Immature natural killer cell (primary cell): ENCODE data around the gene TPPP3. TPM values are rescaled to one million over a fixed set of nuclear protein-coding genes. Genes with fewer than 3 reads are reported as not detected.

ENCODE experiments used
- DNase-seq, 3 donors: peaks; one replicate each; pipeline ENCODE4 v3.0.0; 2022; ENCODE audit warnings: mixed read lengths in 1 of 3
- H3K27ac Mint-ChIP-seq, 6 donors: one replicate each; pipeline ENCODE4 v1.8.0; 2020; ENCODE audit warnings: mixed read lengths in 6 of 6, mild to moderate bottlenecking in 5 of 6, inconsistent platforms in 4 of 6, moderate library complexity in 3 of 6
- H3K27me3 Mint-ChIP-seq, 3 donors: one replicate each; pipeline ENCODE4 v1.8.0; 2020 to 2021; ENCODE audit warnings: low read depth in 3 of 3, mild to moderate bottlenecking in 3 of 3, mixed read lengths in 3 of 3, moderate library complexity in 3 of 3, inconsistent platforms in 1 of 3
- H3K36me3 Mint-ChIP-seq, 3 donors: one replicate each; pipeline ENCODE4 v1.8.0; 2020; ENCODE audit warnings: mixed read lengths in 3 of 3, inconsistent platforms in 2 of 3, mild to moderate bottlenecking in 2 of 3
- H3K4me1 Mint-ChIP-seq, 2 donors: one replicate each; pipeline ENCODE4 v1.8.0; 2020; ENCODE audit warnings: inconsistent platforms in 2 of 2, mild to moderate bottlenecking in 2 of 2, mixed read lengths in 2 of 2, moderate library complexity in 1 of 2
- H3K4me3 Mint-ChIP-seq, 5 donors: one replicate each; pipeline ENCODE4 v1.8.0; 2020; ENCODE audit warnings: mild to moderate bottlenecking in 5 of 5, mixed read lengths in 5 of 5, inconsistent platforms in 3 of 5, moderate library complexity in 3 of 5
- H3K9me3 Mint-ChIP-seq, 6 donors: one replicate each; pipeline ENCODE4 v1.8.0; 2020; ENCODE audit warnings: mild to moderate bottlenecking in 6 of 6, mixed read lengths in 6 of 6, inconsistent platforms in 4 of 6, moderate library complexity in 3 of 6
- polyA plus RNA-seq, 3 donors: library from polyadenylated mRNA; unstranded; fragments of 300-500 nt; fragmentation: Illumina TruSeq; gene quantifications; one replicate each; pipeline ENCODE4 v1.2.3, GENCODE V29; 2021

Gene TPPP3
- polyA plus RNA-seq, 3 donors from 2014 or later, result 0.22 to 0.78 TPM; not detected in 1

DNA sequence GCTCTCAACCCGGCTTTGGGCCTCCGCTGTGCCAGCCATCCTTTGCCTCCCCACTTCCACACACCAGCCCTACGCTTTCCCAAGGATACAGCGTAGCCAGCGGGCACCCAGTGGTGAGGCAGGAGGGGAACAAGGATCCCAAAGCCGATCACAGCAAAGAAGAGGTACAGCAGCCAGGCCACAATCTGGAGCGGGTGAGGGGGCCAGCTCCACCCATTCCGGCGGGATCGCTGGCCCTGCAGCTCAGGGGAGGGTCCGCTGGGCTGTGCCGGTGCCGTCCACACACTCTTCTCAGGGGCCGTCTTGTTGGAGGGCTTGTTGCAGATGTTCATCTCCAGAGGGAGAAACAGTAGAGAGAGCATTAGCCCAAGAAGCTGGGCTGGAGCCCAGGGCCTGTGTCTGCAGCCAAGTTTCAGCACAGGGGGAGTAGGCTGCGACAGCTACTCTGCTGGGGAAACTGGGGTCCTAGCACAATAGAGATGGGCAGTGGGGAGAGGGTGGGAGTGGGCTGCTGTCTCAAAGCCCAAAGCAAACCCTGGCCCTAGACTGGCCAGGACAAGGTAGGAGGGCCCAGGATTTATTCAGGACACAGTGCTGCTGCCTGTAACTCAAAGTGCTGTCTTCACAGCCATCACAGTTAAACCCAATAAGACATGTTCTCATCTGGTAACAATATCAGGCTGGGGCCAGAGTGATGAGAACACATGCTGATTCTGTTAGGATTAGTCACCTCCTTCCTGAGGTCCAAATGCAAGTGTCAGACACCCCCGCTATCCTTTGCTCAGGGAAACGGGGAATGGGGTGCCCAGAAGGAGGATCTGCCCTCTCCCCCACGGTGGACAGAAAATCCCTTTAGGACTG, 13.0 kb upstream of the TPPP3 start:
- H3K4me1 Mint-ChIP-seq, result no peaks in the 10 kb centered on the region
- peaks cover 2 to 3% (median 2%) of the 10 kb centered on the region in 3 donors for H3K27me3 Mint-ChIP-seq
- no peak for DNase-seq
- peak overlapping the region in 1 of 6 donors; percentile 19 for H3K27ac Mint-ChIP-seq
- no peaks in the 10 kb centered on the region for H3K36me3 Mint-ChIP-seq
- no peaks in the 10 kb centered on the region for H3K9me3 Mint-ChIP-seq
- H3K4me3 Mint-ChIP-seq, result no peak overlapping the region

DNA sequence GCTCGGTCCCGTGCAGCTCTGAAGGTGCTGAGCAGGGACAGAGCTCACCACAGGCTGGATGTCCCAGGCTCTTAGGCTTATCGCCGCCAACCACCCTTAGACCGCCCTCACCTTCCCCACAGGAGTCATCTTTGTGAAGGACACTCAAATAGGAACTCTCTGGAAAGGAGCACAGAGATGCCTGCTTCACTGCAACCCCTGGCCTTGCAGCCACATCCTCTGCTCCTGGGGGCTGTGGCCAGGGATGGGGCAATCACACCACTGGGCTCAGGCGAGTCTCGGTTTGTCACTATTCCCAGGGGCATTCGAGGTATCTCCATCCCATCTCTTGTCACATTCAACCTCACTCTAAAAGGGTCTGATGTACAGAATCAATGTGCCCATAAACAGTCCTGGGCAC, 12.0 kb upstream of the TPPP3 start:
- no peak overlapping the region for H3K27ac Mint-ChIP-seq

DNA sequence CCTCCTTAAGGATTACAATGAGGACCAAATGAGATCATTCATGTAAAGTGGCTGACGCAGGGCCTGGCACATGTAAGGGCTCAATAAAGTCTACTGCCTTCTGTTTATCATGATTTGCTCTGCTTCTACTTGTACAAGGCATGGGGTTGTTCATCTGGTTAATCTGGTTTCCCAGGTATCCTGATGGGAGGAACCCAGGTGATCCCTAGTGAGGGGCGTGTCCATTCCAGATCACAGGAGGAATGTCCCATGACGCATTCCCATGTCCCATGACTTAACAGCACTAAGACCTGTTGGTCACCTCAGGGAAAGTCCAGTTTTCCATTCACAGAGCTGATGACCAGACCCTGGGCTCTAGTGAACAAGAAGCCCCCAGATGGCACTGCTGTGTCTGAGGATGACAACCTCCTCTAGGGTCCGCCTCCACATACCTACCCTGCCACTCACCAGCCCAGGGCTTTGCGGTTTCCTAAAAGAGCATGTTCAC, 11.5 kb upstream of the TPPP3 start:
- H3K36me3 Mint-ChIP-seq, result no peaks in the 10 kb centered on the region
- no peak overlapping the region for H3K27ac Mint-ChIP-seq
- DNase-seq, result no peak
- H3K4me1 Mint-ChIP-seq, result no peaks in the 10 kb centered on the region
- H3K4me3 Mint-ChIP-seq, result no peak overlapping the region
- peaks cover 2 to 3% (median 2%) of the 10 kb centered on the region in 3 donors for H3K27me3 Mint-ChIP-seq
- H3K9me3 Mint-ChIP-seq, result no peaks in the 10 kb centered on the region

More for the DNA sequence above, 12.0 kb upstream of the TPPP3 start:
- Mint-ChIP-seq H3K36me3 (no peaks in the 10 kb centered on the region), H3K9me3 (no peaks in the 10 kb centered on the region), H3K4me3 (no peak overlapping the region), H3K27me3 (peaks cover 2 to 3% (median 2%) of the 10 kb centered on the region in 3 donors), H3K4me1 (no peaks in the 10 kb centered on the region)
- DNase-seq, result no peak

GRCh38 chr16:67403976-67404555, 10.8 kb upstream of the TPPP3 start:
- no peak overlapping the region for H3K27ac Mint-ChIP-seq
- H3K27me3 Mint-ChIP-seq, result peaks cover 2 to 3% (median 2%) of the 10 kb centered on the region in 3 donors
- no peaks in the 10 kb centered on the region for H3K9me3 Mint-ChIP-seq
- DNase-seq, result no peak
- no peaks in the 10 kb centered on the region for H3K4me1 Mint-ChIP-seq
- no peak overlapping the region for H3K4me3 Mint-ChIP-seq
- H3K36me3 Mint-ChIP-seq, result no peaks in the 10 kb centered on the region

GRCh38 chr16:67400901-67401300, 7.6 kb upstream of the TPPP3 start:
- no peak overlapping the region for H3K4me3 Mint-ChIP-seq
- H3K9me3 Mint-ChIP-seq, result no peaks in the 10 kb centered on the region

GRCh38 chr16:67399749-67400704, 6.7 kb upstream of the TPPP3 start:
- no peaks in the 10 kb centered on the region for H3K4me1 Mint-ChIP-seq
- no peak overlapping the region for H3K27ac Mint-ChIP-seq
- H3K4me3 Mint-ChIP-seq, result no peak overlapping the region

More at GRCh38 chr16:67400901-67401300, 7.6 kb upstream of the TPPP3 start:
- Mint-ChIP-seq H3K36me3 (no peaks in the 10 kb centered on the region), H3K27me3 (peaks cover 2 to 7% (median 3%) of the 10 kb centered on the region in 3 donors), H3K4me1 (no peaks in the 10 kb centered on the region), H3K27ac (no peak overlapping the region)
- DNase-seq, result no peak

GRCh38 chr16:67399218-67399733, 6.0 kb upstream of the TPPP3 start:
- H3K9me3 Mint-ChIP-seq, result no peaks in the 10 kb centered on the region
- peaks cover 2 to 11% (median 4%) of the 10 kb centered on the region in 3 donors for H3K27me3 Mint-ChIP-seq
- H3K4me1 Mint-ChIP-seq, result peaks cover under 1 to 1% of the 10 kb centered on the region in 2 donors
- H3K4me3 Mint-ChIP-seq, result no peak overlapping the region
- no peak overlapping the region for H3K27ac Mint-ChIP-seq
- no peaks in the 10 kb centered on the region for H3K36me3 Mint-ChIP-seq
- DNase-seq, result peak; percentile 18 to 26 (median 22)

More at GRCh38 chr16:67399749-67400704, 6.7 kb upstream of the TPPP3 start:
- DNase-seq, result no peak
- Mint-ChIP-seq H3K27me3 (peaks cover 2 to 11% (median 3%) of the 10 kb centered on the region in 3 donors), H3K9me3 (no peaks in the 10 kb centered on the region), H3K36me3 (no peaks in the 10 kb centered on the region)

DNA sequence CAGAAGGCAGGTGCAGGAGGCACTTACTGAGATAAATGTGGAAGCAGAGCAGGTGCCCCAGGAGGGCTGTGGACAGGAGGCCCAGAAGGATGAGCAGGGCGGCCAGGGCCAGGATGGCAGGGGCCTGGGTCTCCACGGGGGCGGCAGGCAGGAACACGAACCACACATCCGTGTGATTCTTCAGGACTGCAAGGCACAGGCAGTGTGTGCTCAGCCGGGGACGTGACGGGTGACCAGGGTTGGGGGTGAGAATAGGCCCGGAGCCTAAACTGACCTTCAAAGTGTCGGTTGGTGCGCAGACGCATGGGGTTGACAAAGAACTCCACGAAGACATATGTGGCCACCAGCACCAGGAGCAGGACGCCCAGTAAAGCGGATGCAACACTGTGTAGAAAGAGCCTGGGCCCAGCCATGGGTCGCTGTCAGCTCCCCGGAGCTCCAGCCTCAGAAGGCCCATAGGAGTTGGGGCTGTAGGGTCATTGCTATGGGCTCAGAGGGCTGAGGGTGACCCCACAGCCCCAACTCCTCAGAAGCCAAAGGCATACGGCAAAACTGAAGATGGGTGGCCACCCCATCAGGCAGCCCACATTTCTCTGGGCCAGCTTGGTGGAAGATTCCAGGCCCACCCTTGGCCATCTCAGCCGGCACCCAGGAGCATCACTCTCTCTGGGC, 5.4 kb upstream of the TPPP3 start:
- Mint-ChIP-seq H3K27ac (no peak overlapping the region), H3K4me3 (no peak overlapping the region), H3K27me3 (peaks cover 2 to 15% (median 9%) of the 10 kb centered on the region in 3 donors), H3K9me3 (no peaks in the 10 kb centered on the region), H3K36me3 (no peaks in the 10 kb centered on the region), H3K4me1 (peaks cover 6 to 7% of the 10 kb centered on the region in 2 donors)
- no peak for DNase-seq

DNA sequence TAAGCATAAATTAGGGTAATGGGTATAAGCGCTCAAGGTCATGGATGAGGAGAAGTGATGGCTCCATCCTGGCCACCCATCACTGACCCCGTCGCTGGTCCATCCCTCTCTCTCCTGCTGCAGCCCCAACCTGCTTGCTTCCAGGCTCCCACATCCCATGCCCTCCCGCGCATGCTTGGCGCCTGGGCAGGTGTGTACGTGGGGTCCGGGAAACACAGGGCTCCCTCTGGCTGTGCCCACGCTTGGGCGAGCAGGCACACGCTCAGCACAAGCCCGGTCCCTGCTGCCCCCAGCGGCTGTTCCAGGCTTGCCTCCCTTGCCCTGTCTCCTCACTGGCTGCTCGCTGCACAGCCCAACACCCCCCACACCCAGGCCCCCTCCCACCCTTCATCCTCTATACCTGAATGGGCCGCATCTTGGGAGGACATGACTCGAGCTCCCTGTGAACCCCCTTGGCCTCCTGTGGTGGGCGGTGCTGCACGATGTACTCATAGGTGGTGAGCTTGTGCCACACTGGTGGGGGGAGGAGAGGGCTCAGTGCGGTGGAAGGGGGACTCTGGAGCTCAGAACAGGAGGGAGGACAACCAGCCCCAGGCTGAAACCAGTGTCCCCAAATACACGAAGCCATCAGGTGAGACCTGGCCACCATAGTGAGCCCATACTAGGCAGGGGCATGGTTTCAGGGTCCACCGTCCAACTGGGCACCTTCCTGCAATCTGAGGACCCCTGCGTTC, 4.7 kb upstream of the TPPP3 start:
- Mint-ChIP-seq H3K4me1 (peaks cover 6 to 7% of the 10 kb centered on the region in 2 donors), H3K4me3 (no peak overlapping the region), H3K36me3 (no peaks in the 10 kb centered on the region), H3K27ac (no peak overlapping the region), H3K9me3 (no peaks in the 10 kb centered on the region), H3K27me3 (peaks cover 0 to 13% (median 9%) of the 10 kb centered on the region in 3 donors)
- no peak for DNase-seq

- Mint-ChIP-seq H3K27ac (no peak overlapping the region), H3K36me3 (no peaks in the 10 kb centered on the region), H3K9me3 (no peaks in the 10 kb centered on the region), H3K4me3 (no peak overlapping the region), H3K27me3 (peaks cover 4 to 17% (median 13%) of the 10 kb centered on the region in 3 donors), H3K4me1 (peaks cover 6 to 7% of the 10 kb centered on the region in 2 donors)
- no peak for DNase-seq
These were observed 3.9 kb upstream of the TPPP3 start for GRCh38 chr16:67397036-67397801.

DNA sequence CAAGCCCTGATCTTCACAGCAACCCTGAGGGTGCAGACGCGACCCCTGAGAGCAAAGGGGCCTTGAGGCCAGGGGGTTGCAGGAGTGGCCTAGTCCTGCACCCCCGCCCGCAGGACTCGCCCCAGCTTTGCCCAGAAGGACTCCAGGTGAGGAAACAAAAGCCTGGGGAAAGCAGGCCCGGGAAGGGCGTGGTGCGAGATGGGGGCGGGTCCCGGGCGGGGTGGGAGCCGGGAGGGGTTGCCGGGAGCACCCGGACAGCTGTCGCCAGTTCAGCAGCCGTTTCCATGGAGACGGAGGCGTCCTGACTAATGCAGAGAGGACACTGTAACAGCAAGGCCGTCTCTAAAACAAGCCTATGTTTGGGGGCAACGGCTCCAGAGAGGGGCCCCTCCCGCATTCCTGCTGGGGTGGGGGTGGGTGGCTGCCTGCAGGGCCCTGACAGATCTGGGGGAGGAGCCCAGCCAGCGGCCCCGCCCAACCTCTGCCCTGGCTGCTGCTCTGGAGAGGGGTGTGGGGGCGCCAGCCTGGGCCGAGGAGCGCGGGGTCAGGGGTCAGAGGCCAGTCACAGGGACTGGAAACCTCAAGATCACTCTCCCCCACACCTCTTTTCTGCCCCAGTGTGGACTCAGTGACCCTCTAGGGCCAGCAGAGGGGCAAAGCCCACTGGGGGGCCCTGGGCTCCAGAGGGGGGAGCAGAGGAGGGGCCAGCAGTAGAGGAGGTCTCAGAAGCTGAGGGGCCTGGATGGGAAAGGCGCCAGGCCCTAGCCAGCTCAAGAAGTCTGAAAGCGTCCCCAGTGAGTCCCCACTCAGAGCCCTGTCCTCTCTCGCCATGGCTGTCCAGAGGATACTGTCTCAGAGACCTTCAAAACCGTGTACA, 3.1 kb upstream of the TPPP3 start:
- H3K9me3 Mint-ChIP-seq, result no peaks in the 10 kb centered on the region
- H3K36me3 Mint-ChIP-seq, result no peaks in the 10 kb centered on the region
- peaks cover 8 to 17% (median 11%) of the 10 kb centered on the region in 3 donors for H3K27me3 Mint-ChIP-seq
- H3K4me1 Mint-ChIP-seq, result peaks cover 6 to 7% of the 10 kb centered on the region in 2 donors
- no peak overlapping the region for H3K27ac Mint-ChIP-seq
- no peak for DNase-seq
- H3K4me3 Mint-ChIP-seq, result no peak overlapping the region
